Brain microvascular endothelial cell (primary cell): ENCODE results near the gene TSPAN16.
"Not testable (repeated sequence)": the region's sequence is repeated elsewhere in the genome, so short reads cannot be mapped to it uniquely, and the experiment has no call there.

Experiments
- DNase-seq: peaks from one replicate; pipeline ENCODE4 v3.0.0-alpha.2; 2020
- H3K27ac ChIP-seq: fragments of 250-450 bp; sonication (Bioruptor Pico); 2 replicates; pipeline ENCODE4 v1.5.1; 2020; ENCODE audit warnings: mild to moderate bottlenecking, moderate library complexity
- H3K27me3 ChIP-seq: fragments of 250-450 bp; sonication (Bioruptor Pico); replicated peaks from 2 replicates; pipeline ENCODE4 v1.5.1; 2020; ENCODE audit warnings: mild to moderate bottlenecking
- H3K36me3 ChIP-seq: fragments of 250-450 bp; sonication (Bioruptor Pico); replicated peaks from 2 replicates; pipeline ENCODE4 v1.5.1; 2020; ENCODE audit warnings: mild to moderate bottlenecking
- H3K4me3 ChIP-seq: 2 replicates; pipeline ENCODE4 v1.5.1; 2011; ENCODE audit warnings: low read depth, mild to moderate bottlenecking, control low read depth, low read length, moderate library complexity
- in situ Hi-C: cut with HindIII; loops from 2 replicates; pipeline ENCODE4 v1.10.0; 2017; ENCODE audit warnings: low sequenced_read_pairs, low pct_ligation_motif_present
- TF ChIP-seq, protein P1 (sequence below): IDR thresholded peaks from 2 replicates; pipeline ENCODE4 v1.5.1; 2011; ENCODE audit warnings: low read depth, mild to moderate bottlenecking, moderate library complexity, low read length, control low read depth, inconsistent platforms; ENCODE audit errors: missing control alignments

The TSPAN16 gene

GRCh38 chr19:11346104-11346940, 50.4 kb downstream of the TSPAN16 start, which contains the start of the genes CCDC159 and TMEM205:
CCDC159 (plus strand) TSS chr19:11346519; CDS start chr19:11346607, 88 bp downstream.
TMEM205 (minus strand) TSS chr19:11346268; CDS start chr19:11345619, 649 bp downstream.
- DNase-seq: peak; percentile 99
- peak within 1 kb of the TSS; percentile 43 for H3K27ac ChIP-seq
- peak within 1 kb of the TSS; percentile 82 for H3K4me3 ChIP-seq
- in situ Hi-C loops: no loop called here
- no peaks in the 10 kb centered on the region for H3K27me3 ChIP-seq
- TF ChIP-seq, protein P1, sequence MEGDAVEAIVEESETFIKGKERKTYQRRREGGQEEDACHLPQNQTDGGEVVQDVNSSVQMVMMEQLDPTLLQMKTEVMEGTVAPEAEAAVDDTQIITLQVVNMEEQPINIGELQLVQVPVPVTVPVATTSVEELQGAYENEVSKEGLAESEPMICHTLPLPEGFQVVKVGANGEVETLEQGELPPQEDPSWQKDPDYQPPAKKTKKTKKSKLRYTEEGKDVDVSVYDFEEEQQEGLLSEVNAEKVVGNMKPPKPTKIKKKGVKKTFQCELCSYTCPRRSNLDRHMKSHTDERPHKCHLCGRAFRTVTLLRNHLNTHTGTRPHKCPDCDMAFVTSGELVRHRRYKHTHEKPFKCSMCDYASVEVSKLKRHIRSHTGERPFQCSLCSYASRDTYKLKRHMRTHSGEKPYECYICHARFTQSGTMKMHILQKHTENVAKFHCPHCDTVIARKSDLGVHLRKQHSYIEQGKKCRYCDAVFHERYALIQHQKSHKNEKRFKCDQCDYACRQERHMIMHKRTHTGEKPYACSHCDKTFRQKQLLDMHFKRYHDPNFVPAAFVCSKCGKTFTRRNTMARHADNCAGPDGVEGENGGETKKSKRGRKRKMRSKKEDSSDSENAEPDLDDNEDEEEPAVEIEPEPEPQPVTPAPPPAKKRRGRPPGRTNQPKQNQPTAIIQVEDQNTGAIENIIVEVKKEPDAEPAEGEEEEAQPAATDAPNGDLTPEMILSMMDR: no peak
- H3K36me3 ChIP-seq: no peaks in the 10 kb centered on the region

DNA sequence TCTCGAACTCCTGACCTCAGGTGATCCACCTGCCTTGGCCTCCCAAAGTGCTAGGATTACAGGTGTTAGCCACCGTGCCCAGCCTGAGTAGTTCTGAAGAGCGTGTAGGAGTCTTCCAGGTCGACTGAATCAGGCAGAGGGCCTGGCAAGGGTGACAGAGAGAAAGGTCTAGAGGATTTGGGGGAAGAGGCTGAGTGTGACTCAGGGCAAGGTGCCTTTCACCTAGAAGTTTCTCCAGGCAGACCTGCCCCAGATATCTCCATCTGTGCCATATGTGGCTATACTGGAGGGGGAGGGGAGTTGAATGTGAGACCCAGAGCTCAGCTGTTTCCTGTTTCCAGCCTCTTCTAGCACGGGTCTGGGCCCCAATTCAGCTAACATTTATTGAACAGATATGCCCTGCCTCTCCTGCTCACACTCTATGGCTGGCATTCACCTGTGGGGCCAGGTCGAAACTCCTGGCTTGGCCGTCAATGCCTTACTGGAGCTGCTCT, 51.6 kb downstream of the TSPAN16 start:
- DNase-seq: no peak
- Histone ChIP-seq H3K27me3 (no peaks in the 10 kb centered on the region), H3K27ac (no peak overlapping the region), H3K36me3 (no peaks in the 10 kb centered on the region), H3K4me3 (no peak overlapping the region)
- in situ Hi-C loops: no loop called here
- TF ChIP-seq, protein P1: no peak

GRCh38 chr19:11349171-11349570, 53.2 kb downstream of the TSPAN16 start:
- Histone ChIP-seq H3K27ac (no peak overlapping the region), H3K36me3 (no peaks in the 10 kb centered on the region), H3K27me3 (no peaks in the 10 kb centered on the region), H3K4me3 (no peak overlapping the region)
- TF ChIP-seq, protein P1: no peak
- in situ Hi-C loops: no loop called here
- DNase-seq: no peak

DNA sequence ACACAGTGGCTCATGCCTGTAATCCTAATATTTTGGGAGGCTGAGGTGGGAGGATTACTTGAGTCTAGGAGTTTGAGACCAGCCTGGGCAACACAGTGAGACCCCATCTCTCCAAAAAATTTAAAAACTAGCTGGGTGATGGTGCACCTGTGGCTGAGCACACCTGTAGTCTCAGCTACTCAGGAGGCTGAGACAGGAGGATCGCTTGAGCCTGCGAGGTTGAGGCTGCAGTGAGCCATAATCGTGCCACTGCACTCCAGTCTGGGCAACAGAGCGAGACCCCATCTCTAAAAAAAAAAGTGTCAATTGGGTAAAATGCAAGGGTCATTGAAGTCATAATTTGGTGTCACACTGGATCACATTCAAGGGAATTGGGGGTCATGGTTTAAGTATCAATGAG, 58.1 kb downstream of the TSPAN16 start:
- in situ Hi-C loops, H3K36me3 ChIP-seq, H3K4me3 ChIP-seq, H3K27me3 ChIP-seq, DNase-seq, H3K27ac ChIP-seq: not testable (repeated sequence)

DNA sequence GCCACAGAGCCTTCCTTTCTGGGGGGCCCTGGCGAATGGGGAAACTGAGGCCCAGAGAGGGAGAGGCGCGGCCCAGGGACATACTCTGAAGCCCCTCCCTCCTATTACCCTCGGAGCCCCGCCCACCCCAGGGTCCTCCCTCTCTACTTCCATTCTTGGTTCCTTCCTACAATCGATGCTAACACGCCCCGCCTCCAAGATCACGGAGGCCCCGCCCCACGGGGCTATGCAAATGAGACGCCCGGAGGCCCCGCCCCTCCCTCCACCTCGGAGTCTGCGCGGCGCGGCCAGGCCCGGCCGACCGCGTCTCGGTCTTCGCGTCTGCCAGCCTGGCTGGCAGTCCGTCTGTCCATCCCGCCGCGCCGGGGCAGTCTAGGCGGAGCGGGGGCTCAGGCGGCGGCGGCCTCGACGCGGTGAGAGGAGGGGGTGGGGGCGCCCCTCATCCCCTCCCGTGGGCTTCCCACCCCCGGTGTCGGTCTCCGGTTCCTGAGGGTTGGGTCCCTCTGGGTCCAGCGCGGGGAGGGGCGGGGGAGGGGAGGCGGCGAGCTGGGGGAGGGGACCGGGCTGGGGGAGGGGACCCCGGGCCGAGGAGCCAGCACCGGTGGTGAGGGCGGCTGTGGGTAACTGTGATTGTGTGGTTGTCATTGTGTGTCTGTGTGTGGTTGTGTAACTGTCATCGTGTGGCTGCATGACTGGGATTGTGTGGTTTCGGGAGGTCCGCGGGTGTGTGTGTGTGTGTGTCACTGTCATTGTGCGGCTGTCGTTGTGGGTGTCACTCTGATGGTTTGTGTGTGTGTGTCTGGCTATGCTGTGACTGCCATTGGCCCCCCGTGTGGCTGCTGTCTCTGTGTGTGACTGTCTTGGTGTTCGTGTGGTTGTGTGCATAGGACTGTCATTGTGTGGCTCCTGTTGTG, 59.5 kb downstream of the TSPAN16 start, which contains the start of gene PLPPR2:
Gene PLPPR2 (plus strand): TSS at position 273 of the 914 bp plus-strand sequence. CDS start 2,242 bp downstream, outside the sequence.
- in situ Hi-C loops: no loop called here
- H3K27me3 ChIP-seq: no peaks in the 10 kb centered on the region
- peak within 1 kb of the TSS; percentile 64 for H3K4me3 ChIP-seq
- H3K36me3 ChIP-seq: peaks cover 6% of the 10 kb centered on the region
- peak; percentile 92 for DNase-seq
- TF ChIP-seq, protein P1: no peak
- no peak within 1 kb of the TSS for H3K27ac ChIP-seq

DNA sequence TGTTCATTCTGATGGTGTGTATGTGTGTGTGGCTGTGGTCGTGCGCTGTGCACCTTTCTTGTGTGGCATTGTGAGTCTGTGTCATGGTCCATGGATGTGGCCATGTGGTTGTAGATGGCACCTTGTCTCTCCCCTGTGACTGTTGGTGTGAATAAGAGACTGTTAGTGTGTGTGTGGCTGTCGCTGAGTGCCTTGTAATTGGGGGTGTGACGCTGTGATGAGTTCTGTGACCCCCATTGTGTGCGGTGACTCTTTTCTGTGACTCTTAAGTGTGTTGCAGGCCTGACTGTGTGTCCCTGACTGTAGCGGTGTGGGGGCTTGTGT, 60.1 kb downstream of the TSPAN16 start:
- H3K36me3 ChIP-seq: peaks cover 7% of the 10 kb centered on the region
- H3K27me3 ChIP-seq: no peaks in the 10 kb centered on the region
- TF ChIP-seq, protein P1: no peak
- in situ Hi-C loops: no loop called here
- peak overlapping the region; percentile 64 for H3K4me3 ChIP-seq
- no peak for DNase-seq
- H3K27ac ChIP-seq: no peak overlapping the region
